PC-9 (cell line): ENCODE data around the gene MICAL3. TPM values are rescaled to one million over a fixed set of nuclear protein-coding genes. Genes with fewer than 3 reads are reported as not detected.
"Not testable (repeated sequence)": the region's sequence is repeated elsewhere in the genome, so short reads cannot be mapped to it uniquely, and the experiment has no call there.

Source experiments
- BruUV-seq: library from RNA; stranded (reverse); fragments of 400-500 nt; replicated peaks from 2 replicates; lab custom pipeline; 2021; lab: Mats Ljungman, UMichigan
- CTCF ChIA-PET: fragments of 300-600 bp; sonication (Branson Sonifier 250); formaldehyde crosslinking; loops from one replicate; lab custom pipeline; 2022; ENCODE audit warnings: antibody characterized with exemption; lab: Charles Lee
- POLR2A ChIA-PET: fragments of 300-600 bp; sonication (Branson Sonifier 250); formaldehyde crosslinking; loops from one replicate; lab custom pipeline; 2022; ENCODE audit warnings: antibody characterized with exemption; ENCODE audit not compliant: unreplicated experiment; lab: Charles Lee
- DNase-seq, 2 experiments: peaks; one replicate each; pipeline versions ENCODE4 v3.0.0 to v3.0.0-alpha.2; 2015 to 2022; ENCODE audit warnings: mixed read lengths in 1 of 2
- H2AFZ ChIP-seq: fragments of 200-600 bp; sonication (generic); 2 replicates; pipeline ENCODE4 v1.8.1; 2017; ENCODE audit warnings: antibody characterized with exemption
- H3F3A ChIP-seq: fragments of 200-600 bp; sonication (generic); 2 replicates; pipeline ENCODE4 v1.8.1; 2017; ENCODE audit warnings: antibody characterized with exemption, mild to moderate bottlenecking, low read depth; ENCODE audit not compliant: insufficient read depth
- H3K27ac ChIP-seq: fragments of 200-600 bp; sonication (generic); 2 replicates; pipeline ENCODE4 v1.6.1; 2016; ENCODE audit warnings: mixed run types
- H3K27me3 ChIP-seq: fragments of 200-600 bp; sonication (generic); 2 replicates; pipeline ENCODE4 v1.6.1; 2016; ENCODE audit warnings: low read depth, mixed run types; ENCODE audit not compliant: insufficient read depth
- H3K36me3 ChIP-seq: fragments of 200-600 bp; sonication (generic); 2 replicates; pipeline ENCODE4 v1.6.1; 2016; ENCODE audit warnings: low read depth, mixed run types
- H3K4me1 ChIP-seq: fragments of 200-600 bp; sonication (generic); replicated peaks from 2 replicates; pipeline ENCODE4 v1.6.1; 2016; ENCODE audit warnings: mixed run types; ENCODE audit not compliant: insufficient read depth
- H3K4me2 ChIP-seq: fragments of 200-600 bp; sonication (generic); 2 replicates; pipeline ENCODE4 v1.6.1; 2017; ENCODE audit warnings: mixed run types
- H3K4me3 ChIP-seq: fragments of 200-600 bp; sonication (generic); 2 replicates; pipeline ENCODE4 v1.6.1; 2016; ENCODE audit warnings: mixed run types
- H3K79me2 ChIP-seq: fragments of 200-600 bp; sonication (generic); 2 replicates; pipeline ENCODE4 v1.6.1; 2017; ENCODE audit warnings: low read depth, mixed run types
- H3K9me2 ChIP-seq: fragments of 200-600 bp; sonication (generic); 2 replicates; pipeline ENCODE4 v1.8.1; 2017; ENCODE audit warnings: mild to moderate bottlenecking; ENCODE audit not compliant: insufficient read depth
- H3K9me3 ChIP-seq: fragments of 200-600 bp; sonication (generic); 2 replicates; pipeline ENCODE4 v1.8.1; 2016; ENCODE audit warnings: low read depth; ENCODE audit not compliant: insufficient read depth
- H4K20me1 ChIP-seq: fragments of 200-600 bp; sonication (generic); 2 replicates; pipeline ENCODE4 v1.8.1; 2017; ENCODE audit not compliant: insufficient read depth
- EZH2 ChIP-seq: fragments of 200-600 bp; sonication (generic); IDR thresholded peaks from 2 replicates; pipeline ENCODE4 v1.8.0; 2017; ENCODE audit warnings: antibody characterized with exemption, low read depth
- intact Hi-C: fragments of 100-400 bp; cut with micrococcal nuclease; formaldehyde crosslinking; loops from one replicate; pipeline ENCODE4 v1.10.0; 2022; ENCODE audit not compliant: unreplicated experiment
- total RNA-seq: library from RNA; stranded (reverse); gene quantifications from 2 replicates; pipeline ENCODE4 v1.2.3, GENCODE V29; 2021
- TF ChIP-seq, protein P1 (sequence below): fragments of 200-600 bp; sonication (generic); conservative IDR thresholded peaks from 2 replicates; pipeline ENCODE4 v1.6.1; 2017; ENCODE audit warnings: mixed run types, antibody characterized with exemption, mild to moderate bottlenecking, moderate library complexity

The MICAL3 gene
- total RNA-seq, 1 experiment from 2014 or later: 27.4 TPM

DNA sequence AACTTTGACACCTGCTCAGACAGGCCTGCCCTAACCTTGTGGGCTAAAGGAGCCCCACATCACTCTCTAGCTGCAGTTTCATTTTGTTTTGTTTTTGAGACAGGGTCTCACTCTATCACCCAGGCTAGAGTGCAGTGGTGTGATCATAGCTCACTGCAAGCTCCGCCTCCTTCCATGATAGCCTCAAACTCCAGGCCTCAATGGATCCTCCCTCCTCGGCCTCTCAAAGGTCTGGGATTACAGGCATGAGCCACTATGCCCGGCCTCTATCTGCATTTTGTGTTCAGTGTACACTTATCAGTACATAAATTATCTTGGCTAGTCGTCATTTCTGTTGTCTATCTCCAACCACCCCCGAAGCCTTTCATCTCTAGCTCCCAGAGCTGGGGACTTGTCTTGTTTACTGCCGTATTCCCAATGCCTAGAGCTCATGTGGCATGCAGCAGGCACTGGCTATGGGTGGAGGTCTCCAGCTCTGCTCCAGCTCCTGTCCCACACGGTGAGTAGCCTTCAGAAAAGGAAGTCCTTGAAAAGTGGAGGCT, 31.3 kb upstream of the MICAL3 start:
- Histone ChIP-seq H2AFZ (no peak overlapping the region), H3K4me2 (no peak overlapping the region), H3K79me2 (no peaks in the 10 kb centered on the region), H3K4me3 (no peak overlapping the region), H3K4me1 (peaks cover 11% of the 10 kb centered on the region), H3K27me3 (no peaks in the 10 kb centered on the region), H3K9me3 (no peaks in the 10 kb centered on the region), H3K9me2 (no peaks in the 10 kb centered on the region), H3F3A (no peaks in the 10 kb centered on the region), H3K27ac (no peak overlapping the region), H3K36me3 (no peaks in the 10 kb centered on the region), H4K20me1 (no peaks in the 10 kb centered on the region)
- ChIA-PET CTCF (no interaction called here), POLR2A (no interaction called here)
- no peak for TF ChIP-seq EZH2
- TF ChIP-seq, protein P1, sequence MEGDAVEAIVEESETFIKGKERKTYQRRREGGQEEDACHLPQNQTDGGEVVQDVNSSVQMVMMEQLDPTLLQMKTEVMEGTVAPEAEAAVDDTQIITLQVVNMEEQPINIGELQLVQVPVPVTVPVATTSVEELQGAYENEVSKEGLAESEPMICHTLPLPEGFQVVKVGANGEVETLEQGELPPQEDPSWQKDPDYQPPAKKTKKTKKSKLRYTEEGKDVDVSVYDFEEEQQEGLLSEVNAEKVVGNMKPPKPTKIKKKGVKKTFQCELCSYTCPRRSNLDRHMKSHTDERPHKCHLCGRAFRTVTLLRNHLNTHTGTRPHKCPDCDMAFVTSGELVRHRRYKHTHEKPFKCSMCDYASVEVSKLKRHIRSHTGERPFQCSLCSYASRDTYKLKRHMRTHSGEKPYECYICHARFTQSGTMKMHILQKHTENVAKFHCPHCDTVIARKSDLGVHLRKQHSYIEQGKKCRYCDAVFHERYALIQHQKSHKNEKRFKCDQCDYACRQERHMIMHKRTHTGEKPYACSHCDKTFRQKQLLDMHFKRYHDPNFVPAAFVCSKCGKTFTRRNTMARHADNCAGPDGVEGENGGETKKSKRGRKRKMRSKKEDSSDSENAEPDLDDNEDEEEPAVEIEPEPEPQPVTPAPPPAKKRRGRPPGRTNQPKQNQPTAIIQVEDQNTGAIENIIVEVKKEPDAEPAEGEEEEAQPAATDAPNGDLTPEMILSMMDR: no peak
- intact Hi-C loops: no loop called here
- no peak for DNase-seq
- BruUV-seq: no TSS peak

- intact Hi-C loops, H3K27ac ChIP-seq, H3K79me2 ChIP-seq, CTCF ChIA-PET, BruUV-seq, DNase-seq, H3K4me2 ChIP-seq, H3F3A ChIP-seq, H3K9me3 ChIP-seq, H4K20me1 ChIP-seq, H3K4me3 ChIP-seq, POLR2A ChIA-PET, H3K9me2 ChIP-seq, H2AFZ ChIP-seq, H3K36me3 ChIP-seq, H3K27me3 ChIP-seq: not testable (repeated sequence)
- peaks cover 11% of the 10 kb centered on the region for H3K4me1 ChIP-seq
These were observed 29.0 kb upstream of the MICAL3 start for GRCh38 chr22:18053216-18053946.

- H3K36me3 ChIP-seq, H3K4me2 ChIP-seq, H2AFZ ChIP-seq, H3K27ac ChIP-seq, BruUV-seq, DNase-seq, H3K9me2 ChIP-seq, CTCF ChIA-PET, intact Hi-C loops, H3K79me2 ChIP-seq, H3K27me3 ChIP-seq, POLR2A ChIA-PET, H3K4me1 ChIP-seq, H3K4me3 ChIP-seq, H4K20me1 ChIP-seq, H3K9me3 ChIP-seq, H3F3A ChIP-seq: not testable (repeated sequence)
These were observed 26.8 kb upstream of the MICAL3 start for GRCh38 chr22:18051113-18051512.

DNA sequence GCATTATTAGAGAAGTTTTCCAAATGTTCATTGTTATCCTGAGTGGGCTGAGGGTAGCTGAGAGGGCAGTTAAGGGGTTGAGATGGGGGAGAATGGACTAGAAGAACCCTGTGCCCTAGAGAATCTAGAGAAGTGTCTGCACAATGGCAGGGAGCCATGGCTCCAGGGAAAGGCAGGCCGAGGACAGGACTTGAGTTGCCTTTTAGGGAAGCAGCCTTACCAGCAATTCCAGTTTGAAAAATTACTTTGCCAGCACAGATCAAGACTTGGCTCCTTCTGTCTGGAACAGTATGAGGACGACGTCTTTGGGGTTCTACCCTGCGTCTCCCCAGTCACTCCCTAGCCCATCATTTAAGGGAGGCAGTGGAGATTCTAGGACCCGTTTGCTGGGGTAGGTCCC, 25.7 kb upstream of the MICAL3 start:
- Histone ChIP-seq H3K4me1 (no peaks in the 10 kb centered on the region), H3K9me2 (no peaks in the 10 kb centered on the region), H3K4me3 (no peak overlapping the region), H3K79me2 (no peaks in the 10 kb centered on the region), H3K36me3 (no peaks in the 10 kb centered on the region), H3K27me3 (no peaks in the 10 kb centered on the region), H3K9me3 (no peaks in the 10 kb centered on the region), H3K4me2 (no peak overlapping the region), H2AFZ (no peak overlapping the region), H3K27ac (no peak overlapping the region), H4K20me1 (no peaks in the 10 kb centered on the region), H3F3A (no peaks in the 10 kb centered on the region)
- peak in 1 of 2 experiments; percentile 8 for DNase-seq
- ChIA-PET CTCF (no interaction called here), POLR2A (no interaction called here)
- intact Hi-C loops: no loop called here
- TF ChIP-seq, protein P1: no peak
- no peak for TF ChIP-seq EZH2
- no TSS peak for BruUV-seq
